GM10248 (cell line): ENCODE measurements around the gene ZCCHC4.

Source experiments
- CTCF ChIA-PET: fragments of 300-600 bp; sonication (Branson Sonifier 250); formaldehyde crosslinking; extraction: SDS; loops from one replicate; lab custom pipeline; 2021; ENCODE audit warnings: antibody characterized with exemption; lab: Yijun Ruan, JAX
- POLR2A ChIA-PET: fragments of 350-650 bp; sonication (Branson Sonifier 250); formaldehyde crosslinking; extraction: SDS; loops from one replicate; lab custom pipeline; 2020; ENCODE audit warnings: antibody characterized with exemption; lab: Yijun Ruan, JAX
- DNase-seq: peaks from one replicate; pipeline ENCODE4 v3.0.0; 2012; ENCODE audit errors: extremely low spot score
- CTCF ChIP-seq: IDR thresholded peaks from 2 replicates; pipeline ENCODE4 v1.5.1; 2012; ENCODE audit warnings: mild to moderate bottlenecking, low read depth; ENCODE audit errors: extremely low read depth, missing control alignments, control extremely low read depth

ZCCHC4 gene

GRCh38 chr4:25402521-25402920 lies 89.9 kb downstream of the ZCCHC4 start:
- no peak for DNase-seq
- TF ChIP-seq CTCF, result no peak
- ChIA-PET POLR2A (no interaction called here), CTCF (interaction anchor here (1.4 kb wide), 1 partner anchor 13 kb away, joined by 3 read pairs; no protein-coding TSS in a partner anchor)

GRCh38 chr4:25403699-25404098 lies 91.1 kb downstream of the ZCCHC4 start:
- no peak for DNase-seq
- ChIA-PET CTCF (interaction anchor here (1.4 kb wide), 1 partner anchor 12 kb away, joined by 3 read pairs; no protein-coding TSS in a partner anchor), POLR2A (no interaction called here)
- TF ChIP-seq CTCF, result no peak

- TF ChIP-seq CTCF, result no peak
- CTCF ChIA-PET, result interaction anchor here (0.8 to 1.5 kb wide), 4 partner anchors 8 to 93 kb away, joined by 3 to 4 read pairs (median 3); partner anchors contain the start of gene ZCCHC4
- no peak for DNase-seq
- POLR2A ChIA-PET, result no interaction called here
Observed at GRCh38 chr4:25405453-25405852, 92.9 kb downstream of the ZCCHC4 start.

GRCh38 chr4:25406081-25406692 lies 93.6 kb downstream of the ZCCHC4 start:
- no peak for DNase-seq
- ChIA-PET CTCF (interaction anchor here (0.8 to 1.5 kb wide), 3 partner anchors 9 to 94 kb away, joined by 3 to 4 read pairs (median 3); partner anchors contain the start of gene ZCCHC4), POLR2A (no interaction called here)

GRCh38 chr4:25410820-25411529 lies 98.4 kb downstream of the ZCCHC4 start:
- DNase-seq, result no peak
- TF ChIP-seq CTCF, result no peak
- CTCF ChIA-PET, result interaction anchor here (1.0 to 1.6 kb wide), 3 partner anchors 11 to 29 kb away, joined by 3 to 5 read pairs (median 4); no protein-coding TSS in a partner anchor
- POLR2A ChIA-PET, result no interaction called here

More at GRCh38 chr4:25406081-25406692, 93.6 kb downstream of the ZCCHC4 start:
- TF ChIP-seq CTCF, result no peak

- no peak for DNase-seq
- POLR2A ChIA-PET, result no interaction called here
- CTCF ChIA-PET, result interaction anchor here (0.8 to 1.6 kb wide), 5 partner anchors 8 to 45 kb away, joined by 3 to 7 read pairs (median 4); no protein-coding TSS in a partner anchor
- no peak for TF ChIP-seq CTCF
Observed at GRCh38 chr4:25413261-25413660, 100.7 kb downstream of the ZCCHC4 start.
